NB4 (cell line): ENCODE data around the gene PDIA4.
"Not testable (repeated sequence)": the region's sequence is repeated elsewhere in the genome, so short reads cannot be mapped to it uniquely, and the experiment has no call there.

Source experiments
- CTCF ChIP-seq: IDR thresholded peaks from one replicate; pipeline ENCODE4 v1.5.1; 2012; ENCODE audit warnings: low read depth, low read length
- MYC ChIP-seq: IDR thresholded peaks from 2 replicates; pipeline ENCODE4 v1.6.1; 2011; ENCODE audit warnings: low read depth, low read length
- TF ChIP-seq, protein P1 (sequence below): IDR thresholded peaks from 2 replicates; pipeline ENCODE4 v1.6.1; 2011; ENCODE audit warnings: low read depth, low read length

GRCh38 chr7:149038641-149039040 lies 10.3 kb upstream of the PDIA4 start:
- TF ChIP-seq CTCF, MYC: not testable (repeated sequence)
- TF ChIP-seq, protein P1, sequence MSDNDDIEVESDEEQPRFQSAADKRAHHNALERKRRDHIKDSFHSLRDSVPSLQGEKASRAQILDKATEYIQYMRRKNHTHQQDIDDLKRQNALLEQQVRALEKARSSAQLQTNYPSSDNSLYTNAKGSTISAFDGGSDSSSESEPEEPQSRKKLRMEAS, result not testable (repeated sequence)
